ACC112 (cell line): ENCODE results near the gene FAM237A.

Experiments used
- H2AFZ ChIP-seq: fragments of 200-600 bp; sonication (generic); one replicate; pipeline ENCODE4 v1.6.0; 2017; ENCODE audit warnings: antibody characterized with exemption, low read length; ENCODE audit not compliant: unreplicated experiment
- H3K27ac ChIP-seq: fragments of 200-600 bp; sonication (generic); 2 replicates; pipeline ENCODE4 v1.5.1; 2014; ENCODE audit warnings: low read depth, mild to moderate bottlenecking, antibody characterized with exemption, low read length, moderate library complexity
- H3K27me3 ChIP-seq: fragments of 200-600 bp; sonication (generic); 2 replicates; pipeline ENCODE4 v1.6.1; 2014; ENCODE audit warnings: mild to moderate bottlenecking, antibody characterized with exemption, low read length, moderate library complexity, mixed read lengths; ENCODE audit not compliant: insufficient read depth
- H3K36me3 ChIP-seq: fragments of 200-600 bp; sonication (generic); 2 replicates; pipeline ENCODE4 v1.6.1; 2016; ENCODE audit warnings: mild to moderate bottlenecking, antibody characterized with exemption, low read length, moderate library complexity, mixed read lengths; ENCODE audit not compliant: insufficient read depth
- H3K4me1 ChIP-seq: fragments of 200-600 bp; sonication (generic); one replicate; pipeline ENCODE4 v1.6.1; 2016; ENCODE audit warnings: low read length, mixed read lengths; ENCODE audit not compliant: insufficient read depth, unreplicated experiment, control insufficient read depth
- H3K4me3 ChIP-seq: fragments of 200-600 bp; sonication (generic); 2 replicates; pipeline ENCODE4 v1.5.1; 2014; ENCODE audit warnings: mild to moderate bottlenecking, low read depth, low read length
- H3K79me2 ChIP-seq: fragments of 200-600 bp; sonication (generic); one replicate; pipeline ENCODE4 v1.6.0; 2016; ENCODE audit warnings: low read length; ENCODE audit not compliant: control insufficient read depth, unreplicated experiment, insufficient read depth

The FAM237A gene

DNA sequence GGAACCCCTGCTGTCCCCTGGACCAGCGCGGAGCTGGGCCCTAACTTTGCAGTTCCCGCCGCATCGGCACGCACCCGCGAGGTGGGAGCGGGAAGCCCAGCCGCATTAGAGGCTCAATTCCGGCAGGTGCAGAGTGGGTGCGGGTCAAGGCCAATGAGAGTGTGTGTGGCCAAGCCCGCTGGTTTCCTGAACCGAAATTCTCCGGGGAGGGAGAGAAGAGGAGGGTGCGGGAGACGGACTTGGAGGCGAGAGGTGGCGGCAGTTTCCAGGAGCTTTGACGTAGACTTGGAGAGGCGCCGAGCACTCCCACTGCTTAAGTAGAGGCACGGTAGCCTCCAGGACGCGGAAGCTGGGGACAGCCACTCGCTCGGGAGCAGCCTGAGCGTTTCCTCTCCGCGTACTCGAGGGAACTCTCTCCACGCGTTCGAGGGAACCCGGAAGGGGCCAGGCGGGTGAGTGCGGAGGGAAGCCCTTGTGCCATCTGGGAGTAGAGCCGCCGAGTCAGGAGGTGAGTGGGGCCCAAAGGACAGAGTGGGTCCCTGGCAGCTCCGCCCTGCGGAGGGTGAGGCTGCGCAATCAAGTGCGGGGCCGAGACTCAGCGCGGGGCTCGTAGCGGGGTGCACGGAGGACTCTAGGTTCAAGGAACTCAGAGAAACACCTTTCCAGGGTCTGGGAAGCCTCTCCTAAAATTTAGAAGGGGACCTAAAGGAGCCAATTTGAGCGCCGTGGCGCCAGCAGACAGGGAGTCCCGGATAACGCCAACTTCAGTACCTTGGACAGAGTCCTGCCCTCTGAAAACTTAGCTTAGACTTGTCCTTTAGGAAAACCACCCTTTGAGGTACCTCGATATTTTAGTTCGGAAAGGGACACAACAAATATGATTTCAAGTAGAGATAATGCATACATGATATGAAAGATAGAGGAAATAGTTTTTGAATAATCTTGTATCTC, at the start of gene FAM237A:
Gene FAM237A (plus strand): TSS at position 413 of the 951 bp plus-strand sequence. CDS start 1,750 bp downstream, outside the sequence.
- no peak within 1 kb of the TSS for H3K27ac ChIP-seq
- H3K4me3 ChIP-seq = no peak within 1 kb of the TSS
- no peaks in the 10 kb centered on the region for H3K36me3 ChIP-seq
- no peaks in the 10 kb centered on the region for H3K79me2 ChIP-seq
- H3K27me3 ChIP-seq = peaks cover 90% of the 10 kb centered on the region
- H2AFZ ChIP-seq = no peak within 1 kb of the TSS
- no peaks in the 10 kb centered on the region for H3K4me1 ChIP-seq

GRCh38 chr2:206597717-206598218, 44.5 kb upstream of the FAM237A start:
- Histone ChIP-seq H2AFZ (no peak overlapping the region), H3K27me3 (no peaks in the 10 kb centered on the region), H3K27ac (no peak overlapping the region), H3K79me2 (no peaks in the 10 kb centered on the region), H3K36me3 (no peaks in the 10 kb centered on the region), H3K4me3 (no peak overlapping the region), H3K4me1 (no peaks in the 10 kb centered on the region)

- Histone ChIP-seq H3K79me2 (no peaks in the 10 kb centered on the region), H3K27me3 (no peaks in the 10 kb centered on the region), H3K27ac (no peak overlapping the region), H3K36me3 (no peaks in the 10 kb centered on the region), H2AFZ (no peak overlapping the region), H3K4me1 (no peaks in the 10 kb centered on the region), H3K4me3 (no peak overlapping the region)
Observed at GRCh38 chr2:206603243-206603642, 39.0 kb upstream of the FAM237A start.

DNA sequence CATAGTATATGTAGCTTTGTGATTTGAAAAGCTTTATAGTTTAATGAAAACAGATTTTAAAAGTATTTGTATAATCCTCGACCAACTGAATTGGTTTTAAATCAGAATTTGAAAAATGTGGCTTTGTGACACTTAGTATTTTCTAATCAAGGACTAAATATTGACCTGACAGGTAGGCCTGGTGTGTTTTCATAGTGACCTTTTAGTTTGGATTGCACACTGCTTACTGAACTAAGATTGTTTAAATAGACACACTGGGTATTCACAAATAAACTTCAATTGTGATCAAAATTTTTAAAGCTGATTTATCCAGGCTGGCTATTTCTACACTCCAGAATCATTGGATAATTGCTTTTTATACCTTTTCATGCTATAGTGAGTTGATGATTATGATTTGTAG, 31.8 kb upstream of the FAM237A start:
- Histone ChIP-seq H3K4me1 (no peaks in the 10 kb centered on the region), H2AFZ (no peak overlapping the region), H3K36me3 (no peaks in the 10 kb centered on the region), H3K4me3 (no peak overlapping the region), H3K27ac (no peak overlapping the region), H3K27me3 (no peaks in the 10 kb centered on the region), H3K79me2 (no peaks in the 10 kb centered on the region)

DNA sequence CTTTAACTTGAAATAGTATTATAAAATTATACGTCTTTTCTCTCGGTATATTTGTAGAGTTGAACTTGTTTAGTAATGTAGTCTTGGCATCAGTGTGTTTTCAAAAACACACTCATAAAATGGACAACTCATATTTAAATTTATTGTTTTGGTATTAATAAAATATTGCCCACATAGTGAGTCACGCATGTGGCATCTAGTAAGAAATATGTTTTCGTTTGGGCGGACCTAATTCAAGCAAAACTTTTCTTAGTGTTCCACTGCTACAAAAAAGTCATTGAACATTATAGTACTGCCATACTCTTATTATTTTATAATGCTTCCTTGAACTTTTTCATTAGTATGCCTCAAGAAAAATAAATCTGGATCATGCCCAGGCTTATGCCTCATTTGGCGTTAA, 31.1 kb upstream of the FAM237A start:
- H3K4me3 ChIP-seq = no peak overlapping the region
- no peaks in the 10 kb centered on the region for H3K4me1 ChIP-seq
- H2AFZ ChIP-seq = no peak overlapping the region
- H3K36me3 ChIP-seq = no peaks in the 10 kb centered on the region
- H3K27me3 ChIP-seq = no peaks in the 10 kb centered on the region
- H3K27ac ChIP-seq = no peak overlapping the region
- H3K79me2 ChIP-seq = no peaks in the 10 kb centered on the region

- H2AFZ ChIP-seq = no peak overlapping the region
- H3K79me2 ChIP-seq = no peaks in the 10 kb centered on the region
- H3K4me3 ChIP-seq = no peak overlapping the region
- no peaks in the 10 kb centered on the region for H3K36me3 ChIP-seq
- H3K27ac ChIP-seq = no peak overlapping the region
- H3K27me3 ChIP-seq = no peaks in the 10 kb centered on the region
- H3K4me1 ChIP-seq = no peaks in the 10 kb centered on the region
Observed at GRCh38 chr2:206611736-206612135, 30.6 kb upstream of the FAM237A start.

GRCh38 chr2:206614811-206615210, 27.5 kb upstream of the FAM237A start:
- Histone ChIP-seq H3K27me3 (no peaks in the 10 kb centered on the region), H3K27ac (no peak overlapping the region), H3K4me3 (no peak overlapping the region), H3K4me1 (no peaks in the 10 kb centered on the region), H3K79me2 (no peaks in the 10 kb centered on the region), H2AFZ (no peak overlapping the region), H3K36me3 (no peaks in the 10 kb centered on the region)

DNA sequence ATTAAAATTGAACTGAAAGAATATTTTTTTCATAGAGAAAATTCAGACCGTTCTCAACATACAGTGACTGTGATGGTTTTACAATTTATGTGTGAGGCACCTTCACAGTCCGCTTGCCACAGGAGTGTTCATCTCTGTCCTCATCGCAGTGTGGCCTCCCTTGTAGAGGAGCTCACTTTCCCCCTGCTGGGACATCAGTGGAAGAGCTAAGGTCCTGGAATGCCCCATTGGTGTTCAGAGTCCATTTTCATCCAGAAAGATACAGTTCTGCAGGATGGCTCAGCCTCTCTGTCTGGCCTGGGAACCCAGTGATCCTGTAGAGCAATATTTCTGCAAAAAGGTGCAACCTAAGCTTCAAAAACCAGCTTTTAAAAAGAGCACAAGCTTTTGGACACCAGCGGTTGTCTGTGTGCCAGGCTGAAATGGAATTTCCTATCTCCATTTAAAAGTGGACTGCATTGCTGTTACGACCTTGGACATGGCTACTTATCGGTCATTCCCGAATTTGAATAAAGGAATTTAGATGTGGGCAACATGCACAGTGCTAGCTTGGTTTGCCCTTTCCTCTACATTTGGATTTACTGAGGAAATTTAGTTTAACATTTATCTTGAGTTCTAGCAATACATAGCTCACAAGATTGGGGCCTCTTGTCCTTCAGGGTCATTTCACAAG, 26.7 kb upstream of the FAM237A start:
- Histone ChIP-seq H2AFZ (no peak overlapping the region), H3K79me2 (no peaks in the 10 kb centered on the region), H3K4me1 (no peaks in the 10 kb centered on the region)

DNA sequence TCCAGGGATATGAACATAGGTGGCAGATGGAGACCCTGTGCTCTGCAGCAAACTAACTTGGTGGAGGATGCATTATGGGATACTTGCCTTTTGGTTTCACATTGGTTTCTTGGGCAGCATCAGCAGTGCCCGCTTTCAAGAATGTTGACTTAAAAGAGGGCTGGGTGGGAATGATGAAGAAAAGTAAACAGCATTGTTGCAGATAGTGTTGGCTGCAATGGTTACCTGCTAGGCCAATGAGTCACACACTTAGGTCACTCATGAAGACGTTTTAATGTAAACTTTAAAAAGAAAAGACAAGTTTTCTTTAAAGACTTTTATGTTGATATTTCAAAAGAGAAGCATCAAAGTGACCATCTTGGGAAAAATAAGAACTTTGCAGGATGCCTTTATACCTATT, 26.1 kb upstream of the FAM237A start:
- Histone ChIP-seq H3K27me3 (no peaks in the 10 kb centered on the region), H3K36me3 (no peaks in the 10 kb centered on the region), H2AFZ (no peak overlapping the region), H3K4me3 (no peak overlapping the region), H3K79me2 (no peaks in the 10 kb centered on the region), H3K27ac (no peak overlapping the region), H3K4me1 (no peaks in the 10 kb centered on the region)

More for the DNA sequence above, 26.7 kb upstream of the FAM237A start:
- H3K27ac ChIP-seq = no peak overlapping the region
- H3K4me3 ChIP-seq = no peak overlapping the region
- H3K27me3 ChIP-seq = no peaks in the 10 kb centered on the region
- H3K36me3 ChIP-seq = no peaks in the 10 kb centered on the region

- H2AFZ ChIP-seq = no peak overlapping the region
- no peaks in the 10 kb centered on the region for H3K36me3 ChIP-seq
- no peak overlapping the region for H3K27ac ChIP-seq
- peaks cover under 1% of the 10 kb centered on the region; the same call in 1 of the 2 replicates for H3K27me3 ChIP-seq
- no peak overlapping the region for H3K4me3 ChIP-seq
- H3K4me1 ChIP-seq = no peaks in the 10 kb centered on the region
- H3K79me2 ChIP-seq = no peaks in the 10 kb centered on the region
Observed at GRCh38 chr2:206619011-206619410, 23.3 kb upstream of the FAM237A start.
